Rectal smooth muscle tissue (tissue), 1 donor: ENCODE measurements around the gene CCHCR1.

ENCODE experiments used
- H3K27ac ChIP-seq: one replicate; pipeline ENCODE4 v1.7.0; 2013; ENCODE audit warnings: low read depth, low read length, inconsistent platforms
- H3K27me3 ChIP-seq: one replicate; pipeline ENCODE4 v1.7.0; 2013; ENCODE audit warnings: low read length; ENCODE audit not compliant: control insufficient read depth, insufficient read depth
- H3K36me3 ChIP-seq: one replicate; pipeline ENCODE4 v1.7.0; 2013; ENCODE audit warnings: low read length; ENCODE audit not compliant: control insufficient read depth, insufficient read depth
- H3K4me1 ChIP-seq: one replicate; pipeline ENCODE4 v1.7.0; 2013; ENCODE audit warnings: low read length; ENCODE audit not compliant: control insufficient read depth, insufficient read depth
- H3K4me3 ChIP-seq: one replicate; pipeline ENCODE4 v1.7.0; 2013; ENCODE audit warnings: low read length
- H3K9ac ChIP-seq: one replicate; pipeline ENCODE4 v1.7.0; 2013; ENCODE audit warnings: low read length

The CCHCR1 gene

GRCh38 chr6:31094389-31094881 is 63.2 kb downstream of the CCHCR1 start:
- Histone ChIP-seq H3K36me3 (no peaks in the 10 kb centered on the region), H3K4me3 (no peak overlapping the region), H3K27me3 (no peaks in the 10 kb centered on the region), H3K4me1 (no peaks in the 10 kb centered on the region), H3K9ac (no peak overlapping the region), H3K27ac (no peak overlapping the region)

DNA sequence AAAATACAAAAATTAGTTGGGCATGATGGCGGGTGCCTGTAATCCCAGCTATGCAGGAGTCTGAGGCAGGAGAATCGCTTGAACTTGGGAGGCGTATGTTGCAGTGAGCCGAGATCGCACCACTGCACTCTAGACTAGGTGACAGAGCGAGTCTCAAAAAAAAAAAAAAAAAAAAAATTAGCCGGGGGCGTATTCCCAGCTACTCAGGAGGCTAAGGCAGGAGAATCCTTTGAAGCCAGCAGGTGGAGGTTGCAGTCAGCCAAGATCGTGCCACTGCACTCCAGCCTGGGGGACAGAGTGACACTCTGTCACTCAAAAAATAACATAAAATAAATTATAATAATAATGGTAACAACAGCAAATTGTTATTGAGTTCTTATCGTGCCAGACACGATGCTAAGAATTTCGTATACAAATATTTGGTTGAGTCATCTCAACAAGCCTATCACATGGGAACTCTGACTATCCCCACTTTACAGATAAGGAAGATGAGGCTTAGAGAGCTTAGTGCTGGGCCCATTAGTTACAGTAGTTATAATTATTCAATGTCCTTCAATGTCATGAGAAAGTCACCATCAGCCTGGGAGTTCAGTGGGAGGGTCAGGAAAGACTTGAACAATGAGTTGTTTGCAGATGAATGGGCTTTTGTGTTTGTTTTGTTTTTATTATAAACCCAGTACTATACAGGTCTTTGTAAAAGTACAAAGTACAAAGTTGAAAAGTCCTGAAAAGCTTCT is 64.7 kb downstream of the CCHCR1 start:
- Histone ChIP-seq H3K9ac (no peak overlapping the region), H3K27ac (no peak overlapping the region), H3K36me3 (no peaks in the 10 kb centered on the region), H3K27me3 (no peaks in the 10 kb centered on the region), H3K4me3 (no peak overlapping the region), H3K4me1 (no peaks in the 10 kb centered on the region)
